Measurements from ENCODE around the gene MXD1.

Gene MXD1

DNA sequence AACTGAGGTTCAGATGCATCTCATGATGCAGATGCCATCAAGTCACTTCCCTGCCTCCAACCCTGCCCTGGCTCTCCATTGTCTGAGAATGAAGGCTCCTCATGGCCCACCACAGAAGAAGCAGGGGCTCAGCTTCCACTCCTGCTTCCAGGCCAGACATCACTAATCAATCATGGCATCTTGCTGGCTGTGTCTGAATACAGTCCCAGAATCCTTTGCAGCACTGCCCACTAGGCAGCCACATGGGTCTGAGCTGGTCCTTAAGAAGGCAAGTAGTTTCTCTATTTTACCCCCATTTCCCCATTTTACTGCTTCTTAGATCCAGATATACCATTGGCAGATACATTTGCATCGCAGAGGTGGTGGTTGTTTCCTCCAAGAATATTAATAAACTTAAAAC, 39.2 kb downstream of the MXD1 start:
- no peak for DNase-seq (ENCODE audit: low spot score)

GRCh38 chr2:69955029-69955428, 40.1 kb downstream of the MXD1 start:
- DNase-seq (ENCODE audit: low spot score), result no peak

GRCh38 chr2:69956475-69956979, 41.6 kb downstream of the MXD1 start:
- DNase-seq (ENCODE audit: low spot score), result no peak

DNA sequence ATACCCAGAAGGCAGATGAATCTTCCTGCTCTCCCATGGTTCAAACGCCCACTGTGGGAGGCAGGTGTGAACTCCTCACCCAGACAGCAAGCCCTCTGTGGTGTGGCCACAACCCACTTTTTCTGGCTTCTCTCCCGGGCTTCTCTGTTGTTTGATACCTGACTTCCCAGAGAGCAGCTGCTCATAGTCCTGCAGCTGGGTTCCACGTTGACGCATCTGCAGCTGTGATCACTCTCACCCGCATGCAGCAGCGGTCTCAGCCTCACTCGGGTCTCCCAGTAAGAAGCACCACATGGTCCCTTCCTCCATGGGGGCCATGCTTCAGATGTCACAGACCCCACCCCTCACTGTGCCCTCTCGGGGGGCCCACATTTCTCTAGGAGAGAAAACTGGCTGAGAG, 43.1 kb downstream of the MXD1 start:
- DNase-seq (ENCODE audit: low spot score), result no peak

DNA sequence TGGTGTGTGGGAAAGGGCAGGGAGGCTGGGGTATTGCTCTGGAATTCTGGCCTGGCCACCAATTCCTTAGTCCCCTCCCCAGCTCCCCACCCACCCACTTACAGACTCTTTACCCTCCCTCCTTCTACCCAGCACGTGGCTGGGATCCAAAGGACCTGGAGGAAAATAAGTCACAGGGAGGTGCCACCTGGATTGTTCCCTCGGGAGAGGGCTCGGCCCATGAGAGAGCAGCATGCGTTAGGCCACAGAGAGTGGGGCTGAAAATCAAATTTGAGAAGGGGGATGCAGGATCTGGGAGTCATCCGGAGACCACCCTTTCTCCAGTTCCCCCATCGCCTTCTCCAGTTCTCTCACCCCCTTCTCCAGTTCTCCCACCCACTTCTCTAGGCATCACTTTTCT, 43.6 kb downstream of the MXD1 start:
- no peak for DNase-seq (ENCODE audit: low spot score)

GRCh38 chr2:69959425-69959824, 44.5 kb downstream of the MXD1 start:
- no peak for DNase-seq (ENCODE audit: low spot score)

GRCh38 chr2:69960821-69961220, 45.9 kb downstream of the MXD1 start:
- no peak for DNase-seq (ENCODE audit: low spot score)

GRCh38 chr2:69961496-69961895, 46.6 kb downstream of the MXD1 start, which contains the start of gene ASPRV1:
ASPRV1 (minus strand) TSS chr2:69961631; CDS start chr2:69961436, 195 bp downstream.
- DNase-seq (ENCODE audit: low spot score), result no peak

GRCh38 chr2:69962986-69963730, 48.2 kb downstream of the MXD1 start:
- no peak for DNase-seq (ENCODE audit: low spot score)

DNA sequence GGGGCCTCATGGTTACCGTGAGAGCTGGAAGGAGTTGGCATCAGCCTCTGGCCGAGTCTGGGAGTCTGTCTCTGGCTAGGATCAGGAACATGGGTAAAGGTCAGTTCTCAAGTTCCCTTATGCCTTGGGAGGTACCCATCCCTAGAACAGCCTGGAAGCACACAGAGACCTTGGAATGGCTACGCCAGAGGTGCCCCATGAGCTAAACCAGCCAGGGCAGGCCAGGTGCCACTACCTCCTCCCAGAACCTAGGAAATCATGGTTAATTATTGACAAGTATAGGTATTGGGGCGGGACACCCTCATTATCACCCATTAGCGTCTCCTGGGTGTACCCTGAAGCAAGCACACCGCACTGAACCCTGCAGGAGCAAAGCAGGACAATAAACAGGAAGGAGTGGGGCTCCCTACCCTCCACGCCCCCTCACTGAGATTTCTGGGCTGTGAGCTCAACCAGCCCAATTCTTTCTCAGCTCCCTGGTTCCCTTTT, 49.5 kb downstream of the MXD1 start:
- no peak for DNase-seq (ENCODE audit: low spot score)

DNA sequence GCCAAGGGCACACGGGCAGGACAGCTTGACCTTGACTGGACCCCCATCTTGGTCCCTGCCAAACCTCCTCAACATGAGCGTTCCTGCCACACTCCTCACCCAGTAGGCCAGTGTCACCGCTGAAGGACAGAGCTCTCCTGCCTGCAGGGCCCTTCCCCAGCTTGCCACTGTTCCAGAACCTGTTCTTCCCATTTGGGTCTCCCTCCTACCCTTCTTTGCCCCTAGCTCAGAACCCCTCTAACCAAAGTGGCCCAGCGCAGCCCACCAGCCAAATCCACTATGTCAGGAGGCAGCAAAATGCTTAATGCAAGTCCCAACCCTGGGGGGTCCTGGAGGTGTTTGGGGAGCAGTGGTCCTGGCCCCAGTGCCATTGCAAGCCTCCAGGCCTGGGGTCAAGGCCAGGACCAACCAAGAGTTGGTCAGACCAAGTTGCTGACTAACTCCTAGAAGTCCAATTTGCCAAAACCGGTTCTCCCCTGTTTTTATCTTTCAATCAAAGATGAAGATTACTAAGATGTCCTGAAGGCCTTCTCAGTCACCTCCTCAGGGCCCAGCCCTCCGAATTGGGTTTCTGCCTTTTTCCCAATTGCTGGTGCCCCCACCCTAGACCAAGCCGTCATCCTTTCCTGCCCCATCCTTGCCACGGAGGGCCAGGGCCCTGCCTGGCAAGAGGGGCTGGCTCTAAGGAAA, 51.0 kb downstream of the MXD1 start:
- DNase-seq (ENCODE audit: low spot score), result no peak

GRCh38 chr2:69966496-69966895, 51.6 kb downstream of the MXD1 start:
- DNase-seq (ENCODE audit: low spot score), result no peak

DNA sequence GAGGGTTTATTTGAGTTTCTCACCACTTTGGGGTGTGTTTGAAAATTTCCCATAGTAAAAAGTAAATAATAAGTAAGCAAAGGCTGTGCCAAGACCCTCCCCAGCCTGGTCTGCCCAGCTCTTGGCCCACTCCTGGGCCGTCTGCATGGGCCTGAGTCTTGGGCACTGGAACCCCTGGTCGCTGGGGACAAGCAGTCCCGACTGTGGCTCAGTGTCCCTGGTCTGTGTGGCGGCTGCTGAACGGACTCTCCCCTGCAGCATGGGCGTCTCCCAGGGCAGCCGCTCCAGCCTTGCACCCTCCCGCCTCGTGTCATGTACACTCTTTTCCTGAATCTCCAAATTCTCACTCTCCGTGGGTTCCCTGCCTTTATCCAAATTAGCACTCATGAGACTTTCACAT, 53.7 kb downstream of the MXD1 start:
- no peak for DNase-seq (ENCODE audit: low spot score)

DNA sequence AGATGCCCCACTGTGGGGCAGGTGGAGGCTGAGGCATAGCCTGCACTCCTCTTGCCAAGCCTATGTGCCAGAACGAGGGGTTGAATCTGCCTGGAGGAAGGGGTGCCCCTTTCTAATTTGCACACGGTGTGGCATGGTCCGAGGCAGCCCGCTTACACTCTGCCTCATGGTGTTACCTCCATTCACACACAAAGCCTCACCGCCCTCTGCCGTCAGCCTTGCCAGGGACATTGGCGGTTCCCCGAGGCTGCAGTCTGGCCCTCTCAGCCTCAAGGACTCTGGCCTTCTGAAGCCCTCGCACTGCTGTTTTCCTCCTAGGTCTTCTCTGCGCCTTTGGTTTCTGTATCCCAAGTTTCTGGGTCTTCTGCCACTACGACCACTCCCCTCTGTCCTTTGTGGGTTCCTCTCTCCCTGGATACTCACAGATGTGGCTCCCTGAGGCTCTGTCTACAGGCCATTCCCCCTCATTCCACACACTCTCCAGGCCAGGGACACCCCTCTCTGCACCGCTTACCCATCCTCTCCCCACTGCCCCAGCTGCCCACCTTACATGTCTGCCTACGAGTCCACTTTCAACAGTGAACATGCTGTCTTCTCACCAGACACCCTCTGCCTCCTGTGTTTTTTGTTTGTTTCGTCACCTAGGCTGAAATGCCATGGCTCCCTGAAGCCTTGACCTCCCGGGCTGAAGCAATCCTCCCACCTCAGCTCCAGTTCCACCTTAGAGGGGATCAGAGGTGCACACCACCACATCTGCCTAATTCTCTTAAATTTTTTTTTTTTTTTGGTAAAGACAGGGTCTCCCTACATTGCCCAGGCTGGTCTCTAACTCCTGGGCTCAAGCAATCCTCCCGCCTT, 54.4 kb downstream of the MXD1 start:
- DNase-seq (ENCODE audit: low spot score), result no peak

- no peak for DNase-seq (ENCODE audit: low spot score)
These were observed 55.1 kb downstream of the MXD1 start for GRCh38 chr2:69969991-69970390.

DNA sequence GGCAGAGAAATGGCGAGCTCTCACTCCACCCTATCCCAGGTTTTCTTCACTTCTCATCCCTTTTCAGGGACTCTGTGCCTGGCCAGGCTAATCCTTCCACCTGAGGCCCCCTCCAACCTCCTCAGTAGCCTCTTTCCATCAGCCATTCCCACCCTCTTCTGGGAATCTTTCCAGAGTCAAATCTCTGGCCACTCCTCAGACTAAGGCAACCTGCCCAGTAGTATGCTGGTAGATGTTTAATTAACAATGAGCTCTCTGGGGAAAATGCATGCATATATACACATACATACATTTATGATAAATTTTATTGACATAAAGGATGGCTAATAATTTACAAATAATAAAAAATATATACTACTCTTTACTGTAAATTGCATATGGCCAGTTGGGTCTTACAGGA, 57.9 kb downstream of the MXD1 start:
- DNase-seq (ENCODE audit: low spot score), result no peak

- no peak for DNase-seq (ENCODE audit: low spot score)
These were observed 58.4 kb downstream of the MXD1 start for GRCh38 chr2:69973335-69973735.

- DNase-seq (ENCODE audit: low spot score), result no peak
These were observed 60.4 kb downstream of the MXD1 start for GRCh38 chr2:69975136-69975852.

- no peak for DNase-seq (ENCODE audit: low spot score)
These were observed 61.0 kb downstream of the MXD1 start for GRCh38 chr2:69975853-69976462.

DNA sequence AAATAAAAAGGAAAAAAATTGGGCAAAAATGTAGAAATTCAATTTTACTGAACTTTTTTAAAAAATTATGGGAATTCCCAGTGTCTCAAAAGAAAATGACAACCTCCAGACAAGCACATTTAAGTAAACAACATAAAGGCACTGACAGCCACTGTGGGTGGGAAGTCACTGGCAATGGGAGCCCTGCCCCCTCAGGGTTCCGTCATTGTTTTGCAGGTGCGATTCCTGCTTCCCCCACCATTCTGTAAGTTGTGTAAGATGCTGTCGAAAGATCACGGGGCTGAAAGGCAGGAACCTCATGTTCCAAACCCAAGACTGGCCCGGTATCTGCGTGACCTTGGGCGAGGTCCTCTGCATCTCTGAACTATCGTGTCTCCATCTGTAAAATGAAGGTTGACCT, 62.3 kb downstream of the MXD1 start:
- DNase-seq (ENCODE audit: low spot score), result no peak

- DNase-seq (ENCODE audit: low spot score), result no peak
These were observed 63.1 kb downstream of the MXD1 start for GRCh38 chr2:69977906-69978482.

All from LoVo (cell line).